Esophagus muscularis mucosa (tissue), 4 donors: ENCODE data around the gene ISY1. TPM values are rescaled to one million over a fixed set of nuclear protein-coding genes. Genes with fewer than 3 reads are reported as not detected.
"Not testable (repeated sequence)": the region's sequence is repeated elsewhere in the genome, so short reads cannot be mapped to it uniquely, and the experiment has no call there.

Source experiments
- DNase-seq: peaks from one replicate; pipeline ENCODE4 v3.0.0-alpha.2; 2017; ENCODE audit errors: extremely low spot score
- H3K27ac ChIP-seq, 4 donors: fragments of 200-600 bp; sonication (generic); replicated peaks in 1 of 4; 1 replicate in 3 of 4; 2 replicates in 1 of 4; pipeline ENCODE4 v1.5.1; 2016 to 2019; ENCODE audit warnings: mild to moderate bottlenecking in 1 of 4
- H3K27me3 ChIP-seq, 4 donors: fragments of 200-600 bp; sonication (generic); one replicate each; pipeline versions ENCODE4 v1.5.1 to v1.6.0; 2016 to 2019
- H3K36me3 ChIP-seq, 4 donors: fragments of 200-600 bp; sonication (generic); one replicate each; pipeline ENCODE4 v1.5.1; 2016 to 2019
- H3K4me1 ChIP-seq, 4 donors: fragments of 200-600 bp; sonication (generic); one replicate each; pipeline ENCODE4 v1.5.1; 2016 to 2019
- H3K4me3 ChIP-seq, 4 donors: fragments of 200-600 bp; sonication (generic); 1 replicate in 2 of 4; 2 replicates in 2 of 4; pipeline ENCODE4 v1.5.1; 2016 to 2019; ENCODE audit warnings: mild to moderate bottlenecking in 4 of 4, moderate library complexity in 1 of 4
- H3K9me3 ChIP-seq, 4 donors: fragments of 200-600 bp; sonication (generic); 1 replicate in 3 of 4; 2 replicates in 1 of 4; pipeline ENCODE4 v1.5.1; 2016 to 2019
- CTCF ChIP-seq, 3 experiments: fragments of 200-600 bp in 2 of 3; fragments of 450-650 bp in 1 of 3; sonication (generic) in 2 of 3; IDR thresholded peaks; one replicate each; pipeline ENCODE4 v1.5.1; 2017 to 2019; ENCODE audit warnings: antibody characterized with exemption in 3 of 3, mild to moderate bottlenecking in 2 of 3, moderate library complexity in 1 of 3
- EP300 ChIP-seq: sonication (generic); formaldehyde crosslinking; IDR thresholded peaks from one replicate; pipeline ENCODE4 v1.6.1; 2017; ENCODE audit warnings: antibody characterized with exemption
- POLR2A ChIP-seq: fragments of 450-650 bp; IDR thresholded peaks from one replicate; pipeline ENCODE4 v1.6.1; 2017; ENCODE audit warnings: antibody characterized with exemption, moderate library complexity, mild to moderate bottlenecking, low read depth
- POLR2AphosphoS5 ChIP-seq, 2 donors: sonication (generic); formaldehyde crosslinking; IDR thresholded peaks; one replicate each; pipeline ENCODE4 v1.6.1; 2017; ENCODE audit warnings: antibody characterized with exemption in 2 of 2
- WGBS: methylation state at CpG from one replicate; pipeline ENCODE4 v1.1.5; 2018; 5-methylcytosine and 5-hydroxymethylcytosine counted together
- intact Hi-C: fragments of 100-400 bp; cut with DNase I; formaldehyde crosslinking; loops from one replicate; pipeline ENCODE4 v1.15.1; 2023
- total RNA-seq, 4 donors: library from RNA; depleted of rRNA; stranded (reverse); fragments of >200 nt; gene quantifications; one replicate each; pipeline versions ENCODE4 v1.1.0 to v1.2.1, GENCODE V29; 2016

The ISY1 gene
- total RNA-seq, 4 donors from 2014 or later = 15.4 to 26.7 (median 18.4) TPM

GRCh38 chr3:129100274-129100673, 60.6 kb downstream of the ISY1 start:
- Histone ChIP-seq H3K4me3 (no peak overlapping the region), H3K4me1 (peaks cover 0 to 7% (median 3%) of the 10 kb centered on the region in 4 donors), H3K27me3 (no peaks in the 10 kb centered on the region), H3K9me3 (no peaks in the 10 kb centered on the region), H3K27ac (no peak overlapping the region), H3K36me3 (peaks cover 0 to 9% (median 7%) of the 10 kb centered on the region in 4 donors)
- 58% methylated on average over 1 of the region's 1 CpG for WGBS
- intact Hi-C loops = no loop called here
- TF ChIP-seq EP300 (no peak), POLR2AphosphoS5 (IDR thresholded peaks at IDR 0.05) (no peak), POLR2A (no peak), CTCF (IDR thresholded peaks at IDR 0.05) (no peak)
- no peak for DNase-seq

GRCh38 chr3:129095285-129095684, 65.6 kb downstream of the ISY1 start:
- H3K27ac ChIP-seq = no peak overlapping the region
- 91% methylated on average over 9 of the region's 10 CpGs for WGBS
- H3K4me3 ChIP-seq = no peak overlapping the region
- intact Hi-C loops = no loop called here
- no peaks in the 10 kb centered on the region for H3K9me3 ChIP-seq
- H3K27me3 ChIP-seq = no peaks in the 10 kb centered on the region
- TF ChIP-seq POLR2A (no peak), CTCF (IDR thresholded peaks at IDR 0.05) (no peak), EP300 (no peak), POLR2AphosphoS5 (IDR thresholded peaks at IDR 0.05) (no peak)
- peaks cover 10 to 49% (median 44%) of the 10 kb centered on the region in 4 donors for H3K36me3 ChIP-seq
- no peaks in the 10 kb centered on the region for H3K4me1 ChIP-seq
- no peak for DNase-seq

- no CpG with 5 or more reads among the region's 6 CpGs for WGBS
- intact Hi-C loops = loop anchor here (10.0 kb wide), 1 partner anchor 114 kb away; no protein-coding TSS in a partner anchor
- Histone ChIP-seq H3K4me1 (peaks cover 6 to 12% (median 11%) of the 10 kb centered on the region in 4 donors), H3K36me3 (peaks cover 6 to 23% (median 22%) of the 10 kb centered on the region in 4 donors)
- not testable (repeated sequence) for DNase-seq, H3K4me3 ChIP-seq, H3K9me3 ChIP-seq, H3K27ac ChIP-seq, H3K27me3 ChIP-seq
Observed at GRCh38 chr3:129088312-129088711, 72.6 kb downstream of the ISY1 start.

- not testable (repeated sequence) for H3K4me3 ChIP-seq, DNase-seq, H3K27me3 ChIP-seq, H3K9me3 ChIP-seq
- intact Hi-C loops = loop anchor here (10.0 kb wide), 1 partner anchor 113 kb away; no protein-coding TSS in a partner anchor
- no CpG with 5 or more reads among the region's 9 CpGs for WGBS
- peaks cover 6 to 12% (median 11%) of the 10 kb centered on the region in 4 donors for H3K4me1 ChIP-seq
- peaks cover 2 to 19% (median 18%) of the 10 kb centered on the region in 4 donors for H3K36me3 ChIP-seq
- H3K27ac ChIP-seq = peak overlapping the region; percentile 44 to 88 (median 68)
Observed at GRCh38 chr3:129087904-129088303, 73.0 kb downstream of the ISY1 start.

GRCh38 chr3:129087138-129087702, 73.6 kb downstream of the ISY1 start:
- no peak for DNase-seq
- peak overlapping the region; percentile 82 to 88 (median 83) for H3K27ac ChIP-seq

More at GRCh38 chr3:129087138-129087702, 73.6 kb downstream of the ISY1 start:
- Histone ChIP-seq H3K4me3 (no peak overlapping the region), H3K4me1 (peaks cover 6 to 12% (median 11%) of the 10 kb centered on the region in 4 donors), H3K27me3 (no peaks in the 10 kb centered on the region), H3K9me3 (no peaks in the 10 kb centered on the region), H3K36me3 (peaks cover 0 to 13% (median 12%) of the 10 kb centered on the region in 4 donors)
- intact Hi-C loops = loop anchor here (10.0 kb wide), 1 partner anchor 112 kb away; no protein-coding TSS in a partner anchor
- 65% methylated on average over 5 of the region's 8 CpGs for WGBS
- TF ChIP-seq CTCF (IDR thresholded peaks at IDR 0.05) (peak in 1 of 3 experiments; percentile 16), POLR2AphosphoS5 (IDR thresholded peaks at IDR 0.05) (peak; percentile 34 to 44), POLR2A (no peak), EP300 (no peak)
